Glutamatergic neuron (in vitro differentiated cells): ENCODE data around the gene ZKSCAN1. TPM values are rescaled to one million over a fixed set of nuclear protein-coding genes. Genes with fewer than 3 reads are reported as not detected.
A peak's percentile ranks its signal among the peaks of the same experiment; 100 is the strongest.

Experiments
- DNase-seq: peaks from one replicate; pipeline ENCODE4 v3.0.0; 2022
- H3K27ac Mint-ChIP-seq: one replicate; pipeline ENCODE4 v1.8.0; 2020; ENCODE audit warnings: mild to moderate bottlenecking, mixed read lengths, inconsistent platforms; ENCODE audit not compliant: unreplicated experiment
- H3K27me3 Mint-ChIP-seq: one replicate; pipeline ENCODE4 v1.8.0; 2020; ENCODE audit warnings: mild to moderate bottlenecking, moderate library complexity, mixed read lengths, inconsistent platforms; ENCODE audit not compliant: unreplicated experiment
- H3K36me3 Mint-ChIP-seq: one replicate; pipeline ENCODE4 v1.8.0; 2020; ENCODE audit warnings: mild to moderate bottlenecking, mixed read lengths, inconsistent platforms; ENCODE audit not compliant: unreplicated experiment
- H3K4me1 Mint-ChIP-seq: one replicate; pipeline ENCODE4 v1.8.0; 2020; ENCODE audit warnings: mild to moderate bottlenecking, low read depth, mixed read lengths, inconsistent platforms; ENCODE audit not compliant: unreplicated experiment
- H3K4me3 Mint-ChIP-seq: one replicate; pipeline ENCODE4 v1.8.0; 2020; ENCODE audit warnings: mild to moderate bottlenecking, mixed read lengths, inconsistent platforms; ENCODE audit not compliant: unreplicated experiment
- H3K9me3 Mint-ChIP-seq: one replicate; pipeline ENCODE4 v1.8.0; 2020; ENCODE audit warnings: mild to moderate bottlenecking, moderate library complexity, mixed read lengths, inconsistent platforms; ENCODE audit not compliant: unreplicated experiment
- total RNA-seq: library from RNA; stranded (reverse); fragmentation: NEBNext Ultra II Directional; extraction: Animal tissue kit (Norgen Biotek cat#: 25700); gene quantifications from one replicate; pipeline ENCODE4 v1.2.1, GENCODE V29; 2021; ENCODE audit not compliant: unreplicated experiment
- TF ChIP-seq, protein P1 (sequence below): fragments of 200-600 bp; sonication (generic); IDR thresholded peaks from one replicate; pipeline ENCODE4 v1.5.0; 2021; ENCODE audit not compliant: partially characterized antibody, unreplicated experiment

The ZKSCAN1 gene
- total RNA-seq, 1 donor from 2014 or later, result 127 TPM

- TF ChIP-seq, protein P1, sequence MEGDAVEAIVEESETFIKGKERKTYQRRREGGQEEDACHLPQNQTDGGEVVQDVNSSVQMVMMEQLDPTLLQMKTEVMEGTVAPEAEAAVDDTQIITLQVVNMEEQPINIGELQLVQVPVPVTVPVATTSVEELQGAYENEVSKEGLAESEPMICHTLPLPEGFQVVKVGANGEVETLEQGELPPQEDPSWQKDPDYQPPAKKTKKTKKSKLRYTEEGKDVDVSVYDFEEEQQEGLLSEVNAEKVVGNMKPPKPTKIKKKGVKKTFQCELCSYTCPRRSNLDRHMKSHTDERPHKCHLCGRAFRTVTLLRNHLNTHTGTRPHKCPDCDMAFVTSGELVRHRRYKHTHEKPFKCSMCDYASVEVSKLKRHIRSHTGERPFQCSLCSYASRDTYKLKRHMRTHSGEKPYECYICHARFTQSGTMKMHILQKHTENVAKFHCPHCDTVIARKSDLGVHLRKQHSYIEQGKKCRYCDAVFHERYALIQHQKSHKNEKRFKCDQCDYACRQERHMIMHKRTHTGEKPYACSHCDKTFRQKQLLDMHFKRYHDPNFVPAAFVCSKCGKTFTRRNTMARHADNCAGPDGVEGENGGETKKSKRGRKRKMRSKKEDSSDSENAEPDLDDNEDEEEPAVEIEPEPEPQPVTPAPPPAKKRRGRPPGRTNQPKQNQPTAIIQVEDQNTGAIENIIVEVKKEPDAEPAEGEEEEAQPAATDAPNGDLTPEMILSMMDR, result no peak
- DNase-seq, result no peak
- Mint-ChIP-seq H3K4me3 (peak overlapping the region; percentile 100), H3K9me3 (peaks cover 13% of the 10 kb centered on the region), H3K4me1 (peaks cover 11% of the 10 kb centered on the region), H3K27ac (peak overlapping the region; percentile 94), H3K27me3 (peaks cover 13% of the 10 kb centered on the region), H3K36me3 (peaks cover 18% of the 10 kb centered on the region)
Observed at GRCh38 chr7:100080907-100081534, 65.6 kb downstream of the ZKSCAN1 start.

- H3K27ac Mint-ChIP-seq, result peak within 1 kb of the TSS; percentile 95
- DNase-seq, result peak; percentile 98
- peaks cover 12% of the 10 kb centered on the region for H3K27me3 Mint-ChIP-seq
- H3K36me3 Mint-ChIP-seq, result peaks cover 12% of the 10 kb centered on the region
- peak within 1 kb of the TSS; percentile 100 for H3K4me3 Mint-ChIP-seq
- TF ChIP-seq, protein P1, result peak; percentile 93
- H3K4me1 Mint-ChIP-seq, result peaks cover 11% of the 10 kb centered on the region
- peaks cover 10% of the 10 kb centered on the region for H3K9me3 Mint-ChIP-seq
Observed at GRCh38 chr7:100081535-100082102, 66.2 kb downstream of the ZKSCAN1 start, which contains the start of gene ZNF3. ZNF3 (minus strand) TSS chr7:100081723; CDS start chr7:100077357, 4,366 bp downstream.

GRCh38 chr7:100082978-100083377 lies 67.6 kb downstream of the ZKSCAN1 start:
- H3K4me1 Mint-ChIP-seq, result peaks cover 11% of the 10 kb centered on the region
- TF ChIP-seq, protein P1, result no peak
- no peak for DNase-seq
- H3K27me3 Mint-ChIP-seq, result peaks cover 15% of the 10 kb centered on the region
- H3K4me3 Mint-ChIP-seq, result peak overlapping the region; percentile 92
- peaks cover 10% of the 10 kb centered on the region for H3K9me3 Mint-ChIP-seq
- peak overlapping the region; percentile 74 for H3K27ac Mint-ChIP-seq
- peaks cover 6% of the 10 kb centered on the region for H3K36me3 Mint-ChIP-seq

DNA sequence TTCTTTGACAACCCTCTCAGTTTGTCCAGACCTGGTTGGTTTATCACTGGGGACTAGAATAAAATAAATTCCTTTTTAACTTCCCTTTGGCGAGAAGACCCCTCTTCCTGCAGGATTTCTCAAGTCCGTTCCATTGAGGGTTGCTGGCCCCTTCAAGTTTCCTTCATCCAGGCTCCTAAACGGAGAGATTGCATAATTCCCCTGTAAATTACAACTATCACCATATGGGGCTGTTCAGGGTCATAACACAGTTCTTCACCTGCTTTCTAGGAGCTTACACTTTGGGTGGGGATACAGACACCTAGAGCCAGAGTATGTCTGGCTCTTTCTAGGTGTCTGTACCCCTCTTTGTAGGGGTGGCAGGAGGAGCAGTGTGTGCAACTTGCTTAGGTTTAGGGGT lies 70.1 kb downstream of the ZKSCAN1 start:
- peaks cover 12% of the 10 kb centered on the region for H3K27me3 Mint-ChIP-seq
- no peak for DNase-seq
- TF ChIP-seq, protein P1, result no peak
- H3K27ac Mint-ChIP-seq, result no peak overlapping the region
- peaks cover 7% of the 10 kb centered on the region for H3K4me1 Mint-ChIP-seq
- H3K36me3 Mint-ChIP-seq, result no peaks in the 10 kb centered on the region
- peaks cover 15% of the 10 kb centered on the region for H3K9me3 Mint-ChIP-seq
- no peak overlapping the region for H3K4me3 Mint-ChIP-seq
